22Rv1 (cell line): Measurements from ENCODE around the gene SAXO2.

Experiments used
- ZFX ChIP-seq: fragments of 450-650 bp; IDR thresholded peaks from 2 replicates; pipeline ENCODE4 v1.6.1; 2017; ENCODE audit warnings: antibody characterized with exemption, borderline replicate concordance
- TF ChIP-seq, protein P1 (sequence below): fragments of 450-650 bp; IDR thresholded peaks from 2 replicates; pipeline ENCODE4 v1.5.1; 2017; ENCODE audit warnings: mild to moderate bottlenecking

DNA sequence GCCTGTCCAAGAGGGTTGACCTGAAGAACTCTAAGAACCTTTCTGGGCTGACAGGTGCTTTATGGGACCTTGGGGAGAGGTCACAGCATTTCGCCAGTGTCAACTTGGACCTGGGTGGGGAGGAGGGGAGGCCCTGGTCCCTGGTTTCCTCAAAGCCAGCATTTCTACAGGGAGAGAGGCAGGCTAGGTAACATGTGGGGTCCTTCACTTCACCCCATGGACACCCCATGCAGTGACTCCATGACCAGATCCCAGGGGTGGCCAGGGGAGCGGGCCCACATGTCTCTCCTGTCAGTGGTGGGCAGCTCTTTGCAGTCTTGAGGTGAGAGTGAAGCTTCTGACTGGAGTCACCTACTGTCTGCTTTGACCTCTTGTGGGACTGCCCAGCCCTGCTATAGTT is 50.8 kb downstream of the SAXO2 start:
- TF ChIP-seq, protein P1, sequence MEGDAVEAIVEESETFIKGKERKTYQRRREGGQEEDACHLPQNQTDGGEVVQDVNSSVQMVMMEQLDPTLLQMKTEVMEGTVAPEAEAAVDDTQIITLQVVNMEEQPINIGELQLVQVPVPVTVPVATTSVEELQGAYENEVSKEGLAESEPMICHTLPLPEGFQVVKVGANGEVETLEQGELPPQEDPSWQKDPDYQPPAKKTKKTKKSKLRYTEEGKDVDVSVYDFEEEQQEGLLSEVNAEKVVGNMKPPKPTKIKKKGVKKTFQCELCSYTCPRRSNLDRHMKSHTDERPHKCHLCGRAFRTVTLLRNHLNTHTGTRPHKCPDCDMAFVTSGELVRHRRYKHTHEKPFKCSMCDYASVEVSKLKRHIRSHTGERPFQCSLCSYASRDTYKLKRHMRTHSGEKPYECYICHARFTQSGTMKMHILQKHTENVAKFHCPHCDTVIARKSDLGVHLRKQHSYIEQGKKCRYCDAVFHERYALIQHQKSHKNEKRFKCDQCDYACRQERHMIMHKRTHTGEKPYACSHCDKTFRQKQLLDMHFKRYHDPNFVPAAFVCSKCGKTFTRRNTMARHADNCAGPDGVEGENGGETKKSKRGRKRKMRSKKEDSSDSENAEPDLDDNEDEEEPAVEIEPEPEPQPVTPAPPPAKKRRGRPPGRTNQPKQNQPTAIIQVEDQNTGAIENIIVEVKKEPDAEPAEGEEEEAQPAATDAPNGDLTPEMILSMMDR: no peak
- TF ChIP-seq ZFX: no peak
